PC-9 (cell line): ENCODE measurements around the gene CD81.

Experiments
- EZH2 ChIP-seq: fragments of 200-600 bp; sonication (generic); IDR thresholded peaks from 2 replicates; pipeline ENCODE4 v1.8.0; 2017; ENCODE audit warnings: antibody characterized with exemption, low read depth
- TF ChIP-seq, protein P1 (sequence below): fragments of 200-600 bp; sonication (generic); conservative IDR thresholded peaks from 2 replicates; pipeline ENCODE4 v1.6.1; 2017; ENCODE audit warnings: mixed run types, antibody characterized with exemption, mild to moderate bottlenecking, moderate library complexity

DNA sequence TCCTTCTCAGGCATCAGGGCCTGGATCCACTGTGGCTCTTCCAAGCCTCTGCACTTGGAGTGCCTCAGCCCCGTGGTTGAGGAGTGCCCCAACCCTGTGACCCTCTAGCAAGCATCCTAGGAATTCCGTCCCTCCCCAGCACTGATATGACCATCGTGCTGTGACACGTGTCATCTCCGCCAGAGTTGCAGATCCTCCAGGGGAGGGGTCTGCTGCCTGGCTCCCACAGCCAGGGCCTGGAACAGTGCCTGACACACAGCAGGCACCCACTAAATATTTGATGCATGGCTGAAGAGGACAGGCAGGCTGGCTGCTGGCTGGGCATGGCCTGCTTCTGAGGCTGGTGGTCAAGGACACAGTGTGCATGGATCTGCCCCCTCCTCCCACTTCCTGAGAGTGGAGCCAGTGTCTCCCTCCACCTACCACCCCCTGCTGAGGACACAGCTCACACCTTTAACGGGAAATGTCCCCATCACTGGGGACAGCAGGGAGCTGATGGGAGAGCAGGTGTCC is 1.7 kb upstream of the CD81 start:
- TF ChIP-seq EZH2, result no peak
- TF ChIP-seq, protein P1, sequence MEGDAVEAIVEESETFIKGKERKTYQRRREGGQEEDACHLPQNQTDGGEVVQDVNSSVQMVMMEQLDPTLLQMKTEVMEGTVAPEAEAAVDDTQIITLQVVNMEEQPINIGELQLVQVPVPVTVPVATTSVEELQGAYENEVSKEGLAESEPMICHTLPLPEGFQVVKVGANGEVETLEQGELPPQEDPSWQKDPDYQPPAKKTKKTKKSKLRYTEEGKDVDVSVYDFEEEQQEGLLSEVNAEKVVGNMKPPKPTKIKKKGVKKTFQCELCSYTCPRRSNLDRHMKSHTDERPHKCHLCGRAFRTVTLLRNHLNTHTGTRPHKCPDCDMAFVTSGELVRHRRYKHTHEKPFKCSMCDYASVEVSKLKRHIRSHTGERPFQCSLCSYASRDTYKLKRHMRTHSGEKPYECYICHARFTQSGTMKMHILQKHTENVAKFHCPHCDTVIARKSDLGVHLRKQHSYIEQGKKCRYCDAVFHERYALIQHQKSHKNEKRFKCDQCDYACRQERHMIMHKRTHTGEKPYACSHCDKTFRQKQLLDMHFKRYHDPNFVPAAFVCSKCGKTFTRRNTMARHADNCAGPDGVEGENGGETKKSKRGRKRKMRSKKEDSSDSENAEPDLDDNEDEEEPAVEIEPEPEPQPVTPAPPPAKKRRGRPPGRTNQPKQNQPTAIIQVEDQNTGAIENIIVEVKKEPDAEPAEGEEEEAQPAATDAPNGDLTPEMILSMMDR, result no peak
